ENCODE measurements around the gene ORMDL2.
"Not testable (repeated sequence)": the region's sequence is repeated elsewhere in the genome, so short reads cannot be mapped to it uniquely, and the experiment has no call there.

The ORMDL2 gene

GRCh38 chr12:55829967-55830600 is 12.2 kb downstream of the ORMDL2 start:
- DNase-seq, result no peak

GRCh38 chr12:55830601-55831446 is 13.0 kb downstream of the ORMDL2 start:
- no peak for DNase-seq

- DNase-seq, result no peak
Measured at GRCh38 chr12:55831447-55831815, 13.6 kb downstream of the ORMDL2 start.

GRCh38 chr12:55833056-55833455 is 15.2 kb downstream of the ORMDL2 start:
- DNase-seq, result no peak

- not testable (repeated sequence) for DNase-seq
Measured at GRCh38 chr12:55834400-55834799, 16.6 kb downstream of the ORMDL2 start.

GRCh38 chr12:55838361-55838760 is 20.5 kb downstream of the ORMDL2 start:
- DNase-seq, result no peak

- no peak for DNase-seq
Measured at GRCh38 chr12:55839345-55840140, 21.7 kb downstream of the ORMDL2 start.

- no peak for DNase-seq
Measured at GRCh38 chr12:55840581-55841351, 22.9 kb downstream of the ORMDL2 start.

- DNase-seq, result no peak
Measured at GRCh38 chr12:55842681-55843429, 25.0 kb downstream of the ORMDL2 start, which contains the start of gene MMP19. Gene MMP19, minus strand, starts transcription at chr12:55842936. Its CDS starts 106 bp downstream, at chr12:55842830.

- no peak for DNase-seq
Measured at GRCh38 chr12:55843431-55843830, 25.6 kb downstream of the ORMDL2 start.

- DNase-seq, result no peak
Measured at GRCh38 chr12:55844961-55845360, 27.1 kb downstream of the ORMDL2 start.

GRCh38 chr12:55845361-55845760 is 27.5 kb downstream of the ORMDL2 start:
- no peak for DNase-seq

GRCh38 chr12:55845785-55846496 is 28.1 kb downstream of the ORMDL2 start:
- no peak for DNase-seq

- no peak for DNase-seq
Measured at GRCh38 chr12:55847033-55847432, 29.2 kb downstream of the ORMDL2 start.

GRCh38 chr12:55847603-55848291 is 29.9 kb downstream of the ORMDL2 start:
- DNase-seq, result peak; percentile 36

GRCh38 chr12:55849616-55850343 is 31.9 kb downstream of the ORMDL2 start:
- no peak for DNase-seq

- no peak for DNase-seq
Measured at GRCh38 chr12:55850401-55850800, 32.6 kb downstream of the ORMDL2 start.

GRCh38 chr12:55850893-55851292 is 33.1 kb downstream of the ORMDL2 start:
- no peak for DNase-seq

- no peak for DNase-seq
Measured at GRCh38 chr12:55852740-55853139, 34.9 kb downstream of the ORMDL2 start.

- no peak for DNase-seq
Measured at GRCh38 chr12:55861396-55861795, 43.6 kb downstream of the ORMDL2 start.

All from GOT3 (cell line).